HG03460 (cell line): ENCODE data around the gene BMP7.
"Not testable (repeated sequence)": the region's sequence is repeated elsewhere in the genome, so short reads cannot be mapped to it uniquely, and the experiment has no call there.

Experiments
- ATAC-seq: cut with Tn5 transposase; IDR thresholded peaks from one replicate; pipeline ENCODE4 v1.9.1; 2021; ENCODE audit not compliant: unreplicated experiment

BMP7 gene

GRCh38 chr20:57195023-57195422 is 71.4 kb downstream of the BMP7 start:
- ATAC-seq, result no peak

- no peak for ATAC-seq
These were observed 72.3 kb downstream of the BMP7 start for GRCh38 chr20:57194154-57194553.

GRCh38 chr20:57193094-57193493 is 73.3 kb downstream of the BMP7 start:
- ATAC-seq, result no peak

- ATAC-seq, result no peak
These were observed 74.1 kb downstream of the BMP7 start for GRCh38 chr20:57192311-57192710.

- ATAC-seq, result not testable (repeated sequence)
These were observed 75.2 kb downstream of the BMP7 start for GRCh38 chr20:57191265-57191638.

GRCh38 chr20:57190536-57191264 is 75.7 kb downstream of the BMP7 start:
- ATAC-seq, result no peak

- ATAC-seq, result no peak
These were observed 76.7 kb downstream of the BMP7 start for GRCh38 chr20:57189713-57190112.

- no peak for ATAC-seq
These were observed 77.8 kb downstream of the BMP7 start for GRCh38 chr20:57188576-57189079.

- no peak for ATAC-seq
These were observed 78.4 kb downstream of the BMP7 start for GRCh38 chr20:57188056-57188455.

GRCh38 chr20:57187068-57187634 is 79.3 kb downstream of the BMP7 start:
- ATAC-seq, result no peak

- no peak for ATAC-seq
These were observed 80.2 kb downstream of the BMP7 start for GRCh38 chr20:57186192-57186591.

GRCh38 chr20:57185188-57185743 is 81.2 kb downstream of the BMP7 start:
- ATAC-seq, result no peak

- ATAC-seq, result no peak
These were observed 82.9 kb downstream of the BMP7 start for GRCh38 chr20:57183457-57184009.

GRCh38 chr20:57181639-57182038 is 84.8 kb downstream of the BMP7 start:
- ATAC-seq, result no peak

- ATAC-seq, result no peak
These were observed 85.5 kb downstream of the BMP7 start for GRCh38 chr20:57180954-57181353.

- ATAC-seq, result no peak
These were observed 86.1 kb downstream of the BMP7 start for GRCh38 chr20:57180387-57180786.

- ATAC-seq, result no peak
These were observed 87.2 kb downstream of the BMP7 start for GRCh38 chr20:57179265-57179664.

GRCh38 chr20:57178582-57179111 is 87.8 kb downstream of the BMP7 start:
- no peak for ATAC-seq

GRCh38 chr20:57177636-57178280 is 88.7 kb downstream of the BMP7 start:
- no peak for ATAC-seq

GRCh38 chr20:57176842-57177241 is 89.6 kb downstream of the BMP7 start:
- ATAC-seq, result no peak

GRCh38 chr20:57175397-57176010 is 90.9 kb downstream of the BMP7 start:
- ATAC-seq, result no peak
